ENCODE measurements around the gene ZSWIM4.
"Not testable (repeated sequence)": the region's sequence is repeated elsewhere in the genome, so short reads cannot be mapped to it uniquely, and the experiment has no call there.

ZSWIM4 gene

GRCh38 chr19:13794757-13795589, at the start of gene ZSWIM4:
TSS of gene ZSWIM4 (plus strand) at chr19:13795443. CDS start at chr19:13795649, 206 bp downstream.
- TF ChIP-seq CTCF (IDR thresholded peaks at IDR 0.05; ENCODE audit: borderline replicate concordance, insufficient read depth, low read depth, low read length): no peak

GRCh38 chr19:13747098-13747453, 48.2 kb upstream of the ZSWIM4 start:
- no peak for TF ChIP-seq CTCF (IDR thresholded peaks at IDR 0.05; ENCODE audit: borderline replicate concordance, insufficient read depth, low read depth, low read length)
- H3K4me3 ChIP-seq (ENCODE audit: low read depth, low read length): peak overlapping the region; percentile 36

More at GRCh38 chr19:13794757-13795589, at the start of gene ZSWIM4:
- H3K4me3 ChIP-seq (ENCODE audit: low read depth, low read length): peak within 1 kb of the TSS; percentile 84

GRCh38 chr19:13748169-13748828, 46.9 kb upstream of the ZSWIM4 start:
- H3K4me3 ChIP-seq (ENCODE audit: low read depth, low read length): peak overlapping the region; percentile 93
- TF ChIP-seq CTCF (IDR thresholded peaks at IDR 0.05; ENCODE audit: borderline replicate concordance, insufficient read depth, low read depth, low read length): no peak

GRCh38 chr19:13751436-13751835, 43.8 kb upstream of the ZSWIM4 start:
- no peak for TF ChIP-seq CTCF (IDR thresholded peaks at IDR 0.05; ENCODE audit: borderline replicate concordance, insufficient read depth, low read depth, low read length)
- no peak overlapping the region for H3K4me3 ChIP-seq (ENCODE audit: low read depth, low read length)

GRCh38 chr19:13753622-13754021, 41.6 kb upstream of the ZSWIM4 start:
- H3K4me3 ChIP-seq (ENCODE audit: low read depth, low read length): not testable (repeated sequence)

GRCh38 chr19:13756210-13756609, 39.0 kb upstream of the ZSWIM4 start:
- no peak for TF ChIP-seq CTCF (IDR thresholded peaks at IDR 0.05; ENCODE audit: borderline replicate concordance, insufficient read depth, low read depth, low read length)
- no peak overlapping the region for H3K4me3 ChIP-seq (ENCODE audit: low read depth, low read length)

- no peak for TF ChIP-seq CTCF (IDR thresholded peaks at IDR 0.05; ENCODE audit: borderline replicate concordance, insufficient read depth, low read depth, low read length)
- no peak overlapping the region for H3K4me3 ChIP-seq (ENCODE audit: low read depth, low read length)
Observed at GRCh38 chr19:13757805-13758772, 37.2 kb upstream of the ZSWIM4 start.
